ENCODE results near the gene MYMK.

Gene MYMK

GRCh38 chr9:133518706-133519449 is 5.9 kb downstream of the MYMK start:
- no peak for DNase-seq (ENCODE audit: low read depth in 2 of 2)

DNA sequence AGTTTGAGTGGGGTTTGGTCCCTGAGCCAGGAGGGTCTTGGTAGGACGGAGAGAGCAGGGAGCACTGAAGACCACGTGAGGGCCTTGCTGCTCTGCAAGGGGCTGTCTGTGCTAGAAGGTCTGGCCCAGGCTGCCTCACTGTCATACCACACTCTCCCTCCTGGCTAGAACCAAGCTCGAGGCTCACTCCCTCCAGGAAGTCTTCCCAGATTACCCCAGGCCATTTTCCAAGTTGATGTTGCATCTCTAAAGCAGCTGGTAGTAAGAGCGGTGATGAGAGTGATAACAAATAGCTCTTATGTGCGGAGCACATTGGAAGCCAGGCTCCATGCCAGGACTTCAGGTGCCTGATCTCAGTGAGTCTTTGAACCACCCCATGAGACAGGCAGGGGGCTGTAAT is 6.6 kb downstream of the MYMK start:
- no peak for DNase-seq (ENCODE audit: low read depth in 2 of 2)

DNA sequence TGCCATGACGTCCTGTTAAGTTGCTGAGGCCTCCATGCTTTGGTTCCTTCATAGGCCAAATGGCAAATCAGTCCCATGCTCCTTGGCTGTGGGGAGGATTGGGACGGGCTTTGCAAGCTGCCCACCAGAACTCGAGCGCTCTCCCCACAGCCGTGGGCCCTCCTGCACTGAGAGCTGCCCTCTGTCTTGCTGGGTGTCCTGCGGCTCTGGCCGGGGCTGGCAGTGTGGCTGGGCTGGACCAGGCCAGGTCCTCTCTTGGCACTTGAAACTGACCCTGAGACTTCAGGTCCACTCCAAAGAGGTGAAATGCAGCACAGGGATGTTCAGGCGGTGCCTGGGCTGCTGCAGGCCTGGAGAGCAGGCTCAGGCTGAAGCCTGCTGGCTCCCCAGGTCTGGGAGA is 7.0 kb downstream of the MYMK start:
- no peak for DNase-seq (ENCODE audit: low read depth in 2 of 2)

DNA sequence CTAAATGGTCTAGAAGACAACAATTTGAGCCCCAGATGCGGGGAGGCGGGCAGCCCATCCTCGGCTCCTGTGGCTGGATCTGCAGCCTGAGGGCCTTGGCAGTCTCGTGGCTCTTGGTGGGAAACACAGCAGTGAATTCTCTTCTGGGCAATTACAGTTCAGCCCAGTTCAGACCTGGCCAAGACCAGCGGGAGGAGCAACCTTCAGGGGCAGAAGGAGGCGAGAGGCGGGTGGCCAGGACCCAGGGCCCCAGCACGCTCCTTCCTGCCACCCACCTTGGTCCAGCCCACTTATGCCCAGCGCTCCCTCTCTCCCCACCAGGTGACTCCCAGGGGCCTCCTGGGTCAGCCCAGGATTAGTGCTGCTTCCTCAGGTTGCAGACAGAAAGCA is 7.8 kb downstream of the MYMK start:
- DNase-seq (ENCODE audit: low read depth in 2 of 2): no peak

GRCh38 chr9:133516256-133516960 is 8.4 kb downstream of the MYMK start:
- no peak for DNase-seq (ENCODE audit: low read depth in 2 of 2)

- no peak for DNase-seq (ENCODE audit: low read depth in 2 of 2)
Measured at GRCh38 chr9:133515615-133516255, 9.0 kb downstream of the MYMK start.

DNA sequence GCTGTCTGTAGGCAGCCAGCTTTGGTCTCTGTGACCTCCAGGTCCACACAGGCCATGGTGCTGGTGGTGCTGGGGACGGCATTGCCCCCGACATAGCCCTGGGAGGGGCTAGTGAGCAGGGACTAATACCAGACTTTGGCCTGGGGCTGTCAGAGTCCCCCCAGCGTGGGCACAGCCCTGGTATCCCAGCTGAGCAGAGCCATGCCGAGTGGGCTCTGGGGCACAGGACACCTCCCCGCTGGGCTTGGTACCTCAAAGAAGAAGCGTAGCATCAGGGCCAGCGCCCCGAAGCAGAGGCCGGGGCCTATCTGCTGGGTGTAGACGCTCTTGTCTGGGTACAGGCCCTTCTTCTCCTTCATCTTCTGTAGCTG is 9.5 kb downstream of the MYMK start:
- DNase-seq (ENCODE audit: low read depth in 2 of 2): no peak

GRCh38 chr9:133514460-133515239 is 10.1 kb downstream of the MYMK start:
- DNase-seq (ENCODE audit: low read depth in 2 of 2): no peak

GRCh38 chr9:133513214-133514100 is 11.3 kb downstream of the MYMK start:
- DNase-seq (ENCODE audit: low read depth in 2 of 2): no peak

- no peak for DNase-seq (ENCODE audit: low read depth in 2 of 2)
Measured at GRCh38 chr9:133512253-133513213, 12.2 kb downstream of the MYMK start.

DNA sequence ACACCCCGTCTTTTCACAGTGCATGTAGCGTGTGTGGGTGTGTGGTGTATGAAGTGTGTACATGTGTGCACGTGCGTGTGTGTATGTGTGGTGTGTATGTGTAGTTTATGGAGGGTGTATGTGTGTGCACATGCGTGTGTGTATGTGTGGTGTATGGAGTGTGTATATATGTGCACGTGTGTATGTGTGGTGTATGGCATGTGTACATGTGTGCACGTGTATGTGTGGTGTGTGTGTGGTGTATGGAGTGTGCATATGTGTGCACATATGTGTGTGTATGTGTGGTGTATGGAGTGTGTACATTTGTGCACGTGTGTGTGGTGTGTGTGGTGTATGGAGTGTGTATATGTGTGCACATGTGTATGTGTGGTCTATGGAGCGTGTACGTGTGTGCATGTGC is 13.2 kb downstream of the MYMK start:
- DNase-seq (ENCODE audit: low read depth in 2 of 2): no peak

DNA sequence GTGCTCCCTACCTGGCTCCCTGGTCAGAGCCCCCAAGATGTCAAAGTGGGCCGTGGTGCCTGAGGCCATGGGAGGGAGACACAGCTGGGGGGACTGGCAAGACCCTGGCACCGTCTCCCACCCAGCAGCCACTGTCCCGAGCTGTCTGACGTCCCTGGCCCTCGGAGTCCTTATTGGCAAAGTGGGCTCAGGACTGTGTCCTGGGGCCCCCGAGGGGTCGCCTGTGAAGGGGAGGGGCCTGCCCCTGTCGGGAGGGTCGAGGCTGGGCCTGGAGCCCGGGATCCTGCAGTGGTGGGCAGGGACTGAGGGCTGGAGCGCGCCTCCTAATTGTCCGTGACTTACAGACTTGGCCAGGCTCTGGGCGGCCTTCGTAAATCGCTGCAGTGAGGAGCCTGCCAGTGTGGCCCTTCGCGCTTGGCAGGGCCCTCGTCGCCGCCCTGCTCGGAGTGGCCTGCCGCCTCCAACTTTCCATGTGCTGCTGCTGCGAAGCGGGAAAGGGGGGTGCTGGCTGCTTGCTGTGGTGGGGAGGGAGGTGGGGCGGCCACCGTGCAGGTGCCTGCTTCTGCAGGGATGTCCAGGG is 13.7 kb downstream of the MYMK start:
- DNase-seq (ENCODE audit: low read depth in 2 of 2): no peak

GRCh38 chr9:133509179-133510083 is 15.3 kb downstream of the MYMK start:
- no peak for DNase-seq (ENCODE audit: low read depth in 2 of 2)

GRCh38 chr9:133508046-133508445 is 16.7 kb downstream of the MYMK start:
- DNase-seq (ENCODE audit: low read depth in 2 of 2): no peak

GRCh38 chr9:133507246-133507965 is 17.4 kb downstream of the MYMK start:
- DNase-seq (ENCODE audit: low read depth in 2 of 2): no peak

DNA sequence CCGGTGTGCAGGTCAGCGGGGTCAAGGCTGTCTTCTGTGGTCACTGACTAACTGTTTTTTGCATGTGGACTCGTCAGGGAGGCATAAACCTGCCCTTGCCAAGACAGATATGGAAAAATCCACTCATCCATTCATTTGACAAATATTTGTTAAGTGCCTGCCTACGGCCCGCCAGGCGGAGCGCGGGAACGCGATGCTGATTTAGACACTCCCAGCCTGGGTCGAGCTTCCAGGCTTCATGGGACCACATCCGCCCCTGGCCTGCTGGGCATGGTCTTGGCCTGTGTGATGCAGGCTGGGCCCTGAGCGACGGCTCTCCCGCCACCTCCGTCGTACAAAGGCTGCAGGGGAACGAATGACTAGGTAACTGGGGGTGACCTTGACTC is 18.1 kb downstream of the MYMK start:
- no peak for DNase-seq (ENCODE audit: low read depth in 2 of 2)

- DNase-seq (ENCODE audit: low read depth in 2 of 2): no peak
Measured at GRCh38 chr9:133505901-133506652, 18.7 kb downstream of the MYMK start.
